ENCODE data around the gene FBXO2. TPM values are rescaled to one million over a fixed set of nuclear protein-coding genes. Genes with fewer than 3 reads are reported as not detected.
"Not testable (repeated sequence)": the region's sequence is repeated elsewhere in the genome, so short reads cannot be mapped to it uniquely, and the experiment has no call there.

Gene FBXO2
- total RNA-seq, 2 experiments from 2014 or later, result 1.8 to 4.6 TPM

- H3K9me3 Mint-ChIP-seq (ENCODE audit: low read depth); H3K4me3 Mint-ChIP-seq; ATAC-seq: not testable (repeated sequence)
Observed at GRCh38 chr1:11608596-11609130, 45.6 kb downstream of the FBXO2 start.

GRCh38 chr1:11606775-11607174 is 47.5 kb downstream of the FBXO2 start:
- no peaks in the 10 kb centered on the region for H3K4me1 Mint-ChIP-seq
- DNase-seq (no peak), ATAC-seq (no peak)
- no peak overlapping the region for H3K4me3 Mint-ChIP-seq
- H3K27me3 Mint-ChIP-seq, result peaks cover 11% of the 10 kb centered on the region
- H3K36me3 Mint-ChIP-seq, result no peaks in the 10 kb centered on the region
- CTCF ChIA-PET, result interaction anchor here (1.8 kb wide), 1 partner anchor 39 kb away, joined by 6 read pairs; no protein-coding TSS in a partner anchor
- H3K9me3 Mint-ChIP-seq (ENCODE audit: low read depth), result no peaks in the 10 kb centered on the region
- no peak overlapping the region for H3K27ac Mint-ChIP-seq

More at GRCh38 chr1:11608596-11609130, 45.6 kb downstream of the FBXO2 start:
- CTCF ChIA-PET, DNase-seq, H3K4me1 Mint-ChIP-seq, H3K27me3 Mint-ChIP-seq, H3K27ac Mint-ChIP-seq, H3K36me3 Mint-ChIP-seq: not testable (repeated sequence)

DNA sequence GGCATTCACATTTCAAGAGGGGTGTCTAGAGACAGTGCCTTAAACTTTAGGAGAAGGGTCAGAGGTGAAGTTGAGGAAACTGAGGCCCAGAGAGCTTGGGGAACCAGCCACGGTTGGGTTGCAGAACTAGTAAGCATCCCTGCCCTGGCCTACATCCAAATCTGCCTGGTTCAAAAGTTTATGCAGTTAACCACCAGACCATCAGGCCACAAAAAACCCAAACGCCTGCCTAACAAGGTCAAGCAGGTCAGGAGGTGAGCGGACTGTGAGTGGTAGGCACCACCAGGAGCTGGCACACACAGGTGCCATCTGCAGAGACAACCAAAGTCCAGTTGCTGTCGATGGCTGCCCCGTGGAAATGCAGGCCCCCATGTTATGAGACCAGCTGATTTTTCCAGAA is 51.2 kb downstream of the FBXO2 start:
- DNase-seq, result no peak
- CTCF ChIA-PET, result no interaction called here
- H3K9me3 Mint-ChIP-seq (ENCODE audit: low read depth), result no peaks in the 10 kb centered on the region
- H3K27me3 Mint-ChIP-seq, result peaks cover 15% of the 10 kb centered on the region
- H3K36me3 Mint-ChIP-seq, result no peaks in the 10 kb centered on the region
- H3K4me3 Mint-ChIP-seq, result no peak overlapping the region
- no peaks in the 10 kb centered on the region for H3K4me1 Mint-ChIP-seq
- ATAC-seq, result no peak
- no peak overlapping the region for H3K27ac Mint-ChIP-seq

- CTCF ChIA-PET, result no interaction called here
- Mint-ChIP-seq H3K36me3 (no peaks in the 10 kb centered on the region), H3K4me1 (no peaks in the 10 kb centered on the region), H3K9me3 (ENCODE audit: low read depth) (no peaks in the 10 kb centered on the region), H3K27me3 (peaks cover 15% of the 10 kb centered on the region), H3K4me3 (no peak overlapping the region), H3K27ac (no peak overlapping the region)
- DNase-seq, result no peak
- no peak for ATAC-seq
Observed at GRCh38 chr1:11602424-11602823, 51.8 kb downstream of the FBXO2 start.

GRCh38 chr1:11600836-11601235 is 53.4 kb downstream of the FBXO2 start:
- Mint-ChIP-seq H3K4me3 (no peak overlapping the region), H3K9me3 (ENCODE audit: low read depth) (no peaks in the 10 kb centered on the region), H3K27me3 (peaks cover 13% of the 10 kb centered on the region), H3K27ac (no peak overlapping the region), H3K4me1 (no peaks in the 10 kb centered on the region), H3K36me3 (no peaks in the 10 kb centered on the region)
- ATAC-seq, result no peak
- CTCF ChIA-PET, result no interaction called here
- no peak for DNase-seq

GRCh38 chr1:11599891-11600576 is 54.2 kb downstream of the FBXO2 start:
- no peak for DNase-seq
- ATAC-seq, result no peak
- Mint-ChIP-seq H3K27ac (no peak overlapping the region), H3K27me3 (peaks cover 17% of the 10 kb centered on the region), H3K4me3 (no peak overlapping the region), H3K36me3 (no peaks in the 10 kb centered on the region), H3K4me1 (no peaks in the 10 kb centered on the region), H3K9me3 (ENCODE audit: low read depth) (no peaks in the 10 kb centered on the region)
- CTCF ChIA-PET, result interaction anchor here (0.5 kb wide), 1 partner anchor 474 kb away, joined by 4 read pairs; no protein-coding TSS in a partner anchor

DNA sequence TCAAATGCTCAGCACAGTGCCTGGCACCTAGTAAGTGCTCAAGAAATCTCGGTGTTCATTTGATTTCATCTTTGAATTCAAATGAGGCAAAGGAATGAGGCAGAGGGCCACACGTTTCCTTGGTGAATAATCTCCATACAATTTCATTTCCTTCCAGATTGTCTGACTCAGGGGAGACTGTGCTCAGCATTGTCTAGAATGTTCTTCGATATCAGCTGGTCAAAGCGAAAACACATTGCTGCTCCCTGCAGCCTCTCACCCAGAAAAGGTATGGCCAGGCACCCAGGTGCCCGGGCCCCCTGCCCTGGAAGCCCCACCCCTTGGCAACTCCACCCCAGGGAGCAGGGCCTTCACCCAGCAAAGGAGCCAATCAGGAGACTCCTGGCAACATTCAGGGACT is 55.8 kb downstream of the FBXO2 start:
- Mint-ChIP-seq H3K27ac (no peak overlapping the region), H3K4me1 (no peaks in the 10 kb centered on the region), H3K4me3 (no peak overlapping the region), H3K27me3 (peaks cover 21% of the 10 kb centered on the region), H3K9me3 (ENCODE audit: low read depth) (no peaks in the 10 kb centered on the region), H3K36me3 (no peaks in the 10 kb centered on the region)
- no peak for DNase-seq
- CTCF ChIA-PET, result no interaction called here
- no peak for ATAC-seq

Other genes with a start within 250 kb of the FBXO2 start
- under 1 TPM; 0.35 to 0.54 TPM for gene DISP3, start 175.3 kb downstream of the FBXO2 start, total RNA-seq
- 10 to 100 TPM; 28.6 to 39.9 TPM for gene FBXO44, start 448 bp upstream of the FBXO2 start, total RNA-seq
- gene FBXO6, start 9.8 kb upstream of the FBXO2 start, total RNA-seq, result 10 to 100 TPM; 36.2 to 40.3 TPM
- gene MAD2L2, start 26.7 kb upstream of the FBXO2 start, total RNA-seq, result 10 to 100 TPM; 85.4 to 94.8 TPM
- gene DRAXIN, start 37.3 kb upstream of the FBXO2 start, total RNA-seq, result 1 to 10 TPM; 1.0 to 2.1 TPM
- gene AGTRAP, start 81.7 kb upstream of the FBXO2 start, total RNA-seq, result 10 to 100 TPM; 45.5 to 59.9 TPM
- gene C1orf167, start 107.8 kb upstream of the FBXO2 start, total RNA-seq, result not detected
- 10 to 100 TPM; 24.1 to 30.0 TPM for gene MTHFR, start 151.5 kb upstream of the FBXO2 start, total RNA-seq
- 10 to 100 TPM; 20.0 to 21.1 TPM for gene CLCN6, start 151.8 kb upstream of the FBXO2 start, total RNA-seq
- gene NPPA, start 193.4 kb upstream of the FBXO2 start, total RNA-seq, result not detected
- gene NPPB, start 204.5 kb upstream of the FBXO2 start, total RNA-seq, result not detected